Osteoblast (primary cell): ENCODE measurements around the gene ASB18. TPM values are rescaled to one million over a fixed set of nuclear protein-coding genes. Genes with fewer than 3 reads are reported as not detected.

ENCODE experiments used
- DNase-seq: peaks from one replicate; pipeline ENCODE4 v3.0.0; 2011; ENCODE audit warnings: low spot score, mixed read lengths; ENCODE audit not compliant: insufficient read length; ENCODE audit errors: missing footprints
- H2AFZ ChIP-seq: 2 replicates; pipeline ENCODE4 v1.6.0; 2011; ENCODE audit warnings: mild to moderate bottlenecking, low read length
- H3K27ac ChIP-seq: 2 replicates; pipeline ENCODE4 v1.5.1; 2011; ENCODE audit warnings: mild to moderate bottlenecking, low read depth, low read length, moderate library complexity
- H3K27me3 ChIP-seq: 2 replicates; pipeline ENCODE4 v1.6.0; 2012; ENCODE audit warnings: mild to moderate bottlenecking, control low read depth, inconsistent platforms, low read length, moderate library complexity; ENCODE audit not compliant: insufficient read depth
- H3K36me3 ChIP-seq: 2 replicates; pipeline ENCODE4 v1.5.1; 2011; ENCODE audit warnings: mild to moderate bottlenecking, low read length, control low read depth, moderate library complexity; ENCODE audit not compliant: insufficient read depth
- H3K4me1 ChIP-seq: 2 replicates; pipeline ENCODE4 v1.5.1; 2011; ENCODE audit warnings: mild to moderate bottlenecking, low read length, control low read depth, moderate library complexity; ENCODE audit not compliant: insufficient read depth
- H3K4me2 ChIP-seq: 2 replicates; pipeline ENCODE4 v1.6.0; 2011; ENCODE audit warnings: mild to moderate bottlenecking, low read length; ENCODE audit not compliant: insufficient read depth
- H3K4me3 ChIP-seq: fragments of 200-600 bp; sonication (generic); 3 replicates; pipeline ENCODE4 v1.5.1; 2012; ENCODE audit warnings: mild to moderate bottlenecking, low read length, inconsistent platforms; ENCODE audit not compliant: insufficient read depth
- H3K79me2 ChIP-seq: 2 replicates; pipeline ENCODE4 v1.6.0; 2012; ENCODE audit warnings: mild to moderate bottlenecking, low read length, control low read depth, inconsistent platforms; ENCODE audit not compliant: insufficient read depth
- H3K9me3 ChIP-seq: 2 replicates; pipeline ENCODE4 v1.5.1; 2011; ENCODE audit warnings: low read depth, low read length, control low read depth
- H4K20me1 ChIP-seq: 2 replicates; pipeline ENCODE4 v1.6.0; 2012; ENCODE audit warnings: mild to moderate bottlenecking, low read length, control low read depth; ENCODE audit not compliant: insufficient read depth
- CTCF ChIP-seq: IDR thresholded peaks from 2 replicates; pipeline ENCODE4 v1.5.1; 2011; ENCODE audit warnings: mild to moderate bottlenecking, low read depth, low read length, moderate library complexity; ENCODE audit errors: extremely low read depth
- total RNA-seq: library from RNA; depleted of rRNA; stranded (reverse); fragments of >200 nt; gene quantifications from 2 replicates; pipeline ENCODE4 v1.2.3, GENCODE V29; 2012

The ASB18 gene
- total RNA-seq, 1 donor = not detected

- Histone ChIP-seq H3K4me2 (no peak overlapping the region), H3K36me3 (no peaks in the 10 kb centered on the region), H4K20me1 (no peaks in the 10 kb centered on the region), H3K9me3 (no peaks in the 10 kb centered on the region), H3K4me1 (no peaks in the 10 kb centered on the region), H3K27me3 (peaks cover 7% of the 10 kb centered on the region), H3K79me2 (no peaks in the 10 kb centered on the region), H3K4me3 (no peak overlapping the region), H3K27ac (no peak overlapping the region), H2AFZ (no peak overlapping the region)
- TF ChIP-seq CTCF = no peak
- no peak for DNase-seq
Observed at GRCh38 chr2:236215761-236216333, 48.4 kb downstream of the ASB18 start.

GRCh38 chr2:236215196-236215595, 49.0 kb downstream of the ASB18 start:
- peaks cover 7% of the 10 kb centered on the region for H3K27me3 ChIP-seq
- no peaks in the 10 kb centered on the region for H3K36me3 ChIP-seq
- TF ChIP-seq CTCF = no peak
- no peaks in the 10 kb centered on the region for H3K4me1 ChIP-seq
- no peak overlapping the region for H3K27ac ChIP-seq
- H3K4me2 ChIP-seq = no peak overlapping the region
- H3K9me3 ChIP-seq = no peaks in the 10 kb centered on the region
- no peaks in the 10 kb centered on the region for H3K79me2 ChIP-seq
- no peak overlapping the region for H2AFZ ChIP-seq
- no peaks in the 10 kb centered on the region for H4K20me1 ChIP-seq
- H3K4me3 ChIP-seq = no peak overlapping the region
- DNase-seq = no peak

GRCh38 chr2:236214376-236214995, 49.7 kb downstream of the ASB18 start:
- Histone ChIP-seq H3K36me3 (no peaks in the 10 kb centered on the region), H2AFZ (no peak overlapping the region)

More at GRCh38 chr2:236214376-236214995, 49.7 kb downstream of the ASB18 start:
- H3K27me3 ChIP-seq = peaks cover 7% of the 10 kb centered on the region
- H3K4me3 ChIP-seq = no peak overlapping the region
- H3K4me1 ChIP-seq = no peaks in the 10 kb centered on the region
- DNase-seq = no peak
- H3K79me2 ChIP-seq = no peaks in the 10 kb centered on the region
- no peaks in the 10 kb centered on the region for H4K20me1 ChIP-seq
- H3K27ac ChIP-seq = no peak overlapping the region
- TF ChIP-seq CTCF = no peak
- H3K9me3 ChIP-seq = no peaks in the 10 kb centered on the region
- H3K4me2 ChIP-seq = no peak overlapping the region
